ENCODE results near the gene ARHGAP31. TPM values are rescaled to one million over a fixed set of nuclear protein-coding genes. Genes with fewer than 3 reads are reported as not detected.
"Not testable (repeated sequence)": the region's sequence is repeated elsewhere in the genome, so short reads cannot be mapped to it uniquely, and the experiment has no call there.

ARHGAP31 gene
- total RNA-seq, 1 experiment from 2014 or later, result 1.5 TPM

GRCh38 chr3:119337407-119337806 is 43.2 kb downstream of the ARHGAP31 start:
- DNase-seq (ENCODE audit: low read depth); in situ Hi-C loops (cut with HindIII; ENCODE audit: low pct_unique_long_range_greater_than_20kb, low sequenced_read_pairs): not testable (repeated sequence)

- in situ Hi-C loops (cut with HindIII; ENCODE audit: low pct_unique_long_range_greater_than_20kb, low sequenced_read_pairs), result no loop called here
- no peak for DNase-seq (ENCODE audit: low read depth)
These were observed 44.6 kb downstream of the ARHGAP31 start for GRCh38 chr3:119338754-119339153.

GRCh38 chr3:119340014-119340413 is 45.8 kb downstream of the ARHGAP31 start:
- DNase-seq (ENCODE audit: low read depth), result no peak
- in situ Hi-C loops (cut with HindIII; ENCODE audit: low pct_unique_long_range_greater_than_20kb, low sequenced_read_pairs), result no loop called here

GRCh38 chr3:119340446-119340845 is 46.3 kb downstream of the ARHGAP31 start:
- in situ Hi-C loops (cut with HindIII; ENCODE audit: low pct_unique_long_range_greater_than_20kb, low sequenced_read_pairs), result no loop called here
- DNase-seq (ENCODE audit: low read depth), result no peak

- in situ Hi-C loops (cut with HindIII; ENCODE audit: low pct_unique_long_range_greater_than_20kb, low sequenced_read_pairs), result no loop called here
- DNase-seq (ENCODE audit: low read depth), result no peak
These were observed 48.0 kb downstream of the ARHGAP31 start for GRCh38 chr3:119342176-119342575.

GRCh38 chr3:119343719-119344118 is 49.5 kb downstream of the ARHGAP31 start:
- in situ Hi-C loops (cut with HindIII; ENCODE audit: low pct_unique_long_range_greater_than_20kb, low sequenced_read_pairs), result no loop called here
- no peak for DNase-seq (ENCODE audit: low read depth)

- DNase-seq (ENCODE audit: low read depth), result no peak
- in situ Hi-C loops (cut with HindIII; ENCODE audit: low pct_unique_long_range_greater_than_20kb, low sequenced_read_pairs), result no loop called here
These were observed 51.9 kb downstream of the ARHGAP31 start for GRCh38 chr3:119346076-119346496.

GRCh38 chr3:119347036-119347435 is 52.9 kb downstream of the ARHGAP31 start:
- no peak for DNase-seq (ENCODE audit: low read depth)
- in situ Hi-C loops (cut with HindIII; ENCODE audit: low pct_unique_long_range_greater_than_20kb, low sequenced_read_pairs), result no loop called here

GRCh38 chr3:119349354-119350041 is 55.3 kb downstream of the ARHGAP31 start:
- in situ Hi-C loops (cut with HindIII; ENCODE audit: low pct_unique_long_range_greater_than_20kb, low sequenced_read_pairs), result no loop called here
- DNase-seq (ENCODE audit: low read depth), result no peak

GRCh38 chr3:119350114-119350513 is 55.9 kb downstream of the ARHGAP31 start:
- DNase-seq (ENCODE audit: low read depth), result no peak
- in situ Hi-C loops (cut with HindIII; ENCODE audit: low pct_unique_long_range_greater_than_20kb, low sequenced_read_pairs), result no loop called here

GRCh38 chr3:119351581-119351980 is 57.4 kb downstream of the ARHGAP31 start:
- in situ Hi-C loops (cut with HindIII; ENCODE audit: low pct_unique_long_range_greater_than_20kb, low sequenced_read_pairs), result no loop called here
- DNase-seq (ENCODE audit: low read depth), result no peak

GRCh38 chr3:119352034-119352609 is 57.9 kb downstream of the ARHGAP31 start:
- DNase-seq (ENCODE audit: low read depth), result no peak
- in situ Hi-C loops (cut with HindIII; ENCODE audit: low pct_unique_long_range_greater_than_20kb, low sequenced_read_pairs), result no loop called here

- in situ Hi-C loops (cut with HindIII; ENCODE audit: low pct_unique_long_range_greater_than_20kb, low sequenced_read_pairs), result no loop called here
- DNase-seq (ENCODE audit: low read depth), result no peak
These were observed 58.8 kb downstream of the ARHGAP31 start for GRCh38 chr3:119352863-119353527.

GRCh38 chr3:119355608-119356007 is 61.4 kb downstream of the ARHGAP31 start:
- DNase-seq (ENCODE audit: low read depth); in situ Hi-C loops (cut with HindIII; ENCODE audit: low pct_unique_long_range_greater_than_20kb, low sequenced_read_pairs): not testable (repeated sequence)

- in situ Hi-C loops (cut with HindIII; ENCODE audit: low pct_unique_long_range_greater_than_20kb, low sequenced_read_pairs), result no loop called here
- DNase-seq (ENCODE audit: low read depth), result no peak
These were observed 62.5 kb downstream of the ARHGAP31 start for GRCh38 chr3:119356646-119357045.

- DNase-seq (ENCODE audit: low read depth), result no peak
- in situ Hi-C loops (cut with HindIII; ENCODE audit: low pct_unique_long_range_greater_than_20kb, low sequenced_read_pairs), result no loop called here
These were observed 63.0 kb downstream of the ARHGAP31 start for GRCh38 chr3:119357190-119357589.

- no peak for DNase-seq (ENCODE audit: low read depth)
- in situ Hi-C loops (cut with HindIII; ENCODE audit: low pct_unique_long_range_greater_than_20kb, low sequenced_read_pairs), result no loop called here
These were observed 65.5 kb downstream of the ARHGAP31 start for GRCh38 chr3:119359476-119360326.

GRCh38 chr3:119360736-119361462 is 66.7 kb downstream of the ARHGAP31 start:
- in situ Hi-C loops (cut with HindIII; ENCODE audit: low pct_unique_long_range_greater_than_20kb, low sequenced_read_pairs), result no loop called here
- no peak for DNase-seq (ENCODE audit: low read depth)

Measured in Caki2 (cell line).